Occipital lobe (tissue), 2 donors: ENCODE results near the gene BCAT1. TPM values are rescaled to one million over a fixed set of nuclear protein-coding genes. Genes with fewer than 3 reads are reported as not detected.
"Not testable (repeated sequence)": the region's sequence is repeated elsewhere in the genome, so short reads cannot be mapped to it uniquely, and the experiment has no call there.

Experiments used
- DNase-seq: peaks from one replicate; lab custom pipeline; 2025; lab: John Stamatoyannopoulos, UW
- total RNA-seq: library from RNA; depleted of rRNA; stranded (reverse); fragments of >200 nt; gene quantifications from one replicate; pipeline ENCODE4 v1.2.3, GENCODE V29; 2014

Gene BCAT1
- total RNA-seq, 1 donor from 2014 or later, result 45.2 TPM

DNA sequence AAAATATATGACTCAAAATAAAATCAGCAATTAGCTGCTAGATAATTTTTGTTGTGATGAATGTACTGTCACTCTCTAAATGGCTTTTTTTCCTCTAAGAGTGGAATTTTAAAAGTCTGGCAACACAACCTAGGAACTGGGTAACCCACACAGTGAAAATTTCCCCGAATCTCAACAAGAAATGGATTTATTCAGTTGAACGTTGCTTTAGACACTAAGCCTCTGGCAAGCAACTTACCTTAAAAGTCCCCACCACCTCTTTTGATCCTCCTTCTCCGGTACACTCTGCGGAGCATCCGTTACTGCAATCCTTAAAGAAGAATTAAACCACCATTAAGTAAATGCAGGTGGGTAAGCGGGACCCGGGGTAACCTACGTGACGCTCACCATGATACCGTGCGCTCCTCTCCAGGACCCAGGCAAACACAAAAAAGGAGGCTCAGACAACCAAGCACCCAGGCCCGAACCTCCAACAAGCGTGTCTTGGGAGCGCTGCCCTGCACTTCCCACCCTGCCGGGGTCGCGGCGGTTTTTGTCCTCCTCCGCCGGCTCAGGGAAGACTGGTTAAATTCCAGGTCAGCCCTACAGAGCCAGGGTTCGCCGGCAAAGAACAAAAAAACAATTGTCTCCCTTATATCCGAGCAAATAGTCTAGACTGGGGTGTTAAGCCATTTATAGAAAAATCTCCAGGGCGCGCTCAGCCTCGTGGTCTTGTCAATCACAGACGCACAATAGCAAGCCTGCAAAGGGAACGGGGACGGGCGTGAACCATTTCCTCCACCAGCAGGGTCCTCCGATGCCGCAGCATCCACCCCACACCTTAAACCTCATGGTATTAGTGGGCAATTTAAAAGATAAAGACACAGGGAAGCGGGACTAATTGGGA, 47.1 kb downstream of the BCAT1 start:
- DNase-seq, result peak; percentile 47

DNA sequence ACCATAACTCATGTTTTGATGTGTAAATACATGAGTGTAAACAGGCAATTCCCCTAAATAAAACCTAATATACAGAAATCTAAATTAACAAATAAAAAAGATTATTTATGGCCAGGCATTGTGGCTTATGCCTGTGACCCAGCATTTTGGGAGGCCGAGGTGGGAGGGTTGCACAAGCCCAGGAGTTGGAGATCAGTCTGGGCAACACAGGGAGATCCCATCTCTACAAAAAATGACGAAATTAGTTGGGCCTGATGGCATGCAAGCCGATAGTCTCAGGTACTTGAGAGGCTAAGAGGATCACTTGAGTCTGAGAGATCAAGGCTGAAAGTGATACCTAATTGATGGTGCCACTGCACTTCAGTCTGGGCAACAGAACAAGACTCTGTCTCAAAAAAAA, 48.7 kb downstream of the BCAT1 start:
- DNase-seq, result no peak

DNA sequence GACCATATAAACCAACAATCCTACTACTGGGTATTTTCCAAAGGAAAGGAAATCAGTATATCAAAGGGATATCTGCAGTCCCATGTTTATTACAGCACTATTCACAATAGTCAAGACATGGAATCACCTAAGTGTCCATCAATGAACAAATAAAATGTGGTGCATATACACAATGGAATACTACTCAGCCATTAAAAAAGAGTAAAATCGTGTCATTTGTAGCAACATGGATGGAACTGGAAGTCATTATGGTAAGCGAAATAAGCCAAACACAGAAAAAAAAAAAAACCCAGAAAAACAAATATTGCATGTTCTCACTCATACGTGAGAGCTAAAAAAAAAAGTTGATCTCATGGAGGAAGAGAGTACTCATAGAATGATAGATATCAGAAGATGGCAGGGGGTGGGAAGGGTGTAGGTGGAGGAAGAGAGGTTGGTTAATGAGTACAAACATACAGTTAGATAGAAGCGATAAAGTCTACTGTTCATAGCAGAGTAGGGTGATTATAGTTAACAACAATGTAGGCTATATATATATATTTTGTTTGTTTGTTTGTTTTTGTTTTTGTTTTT, 49.3 kb downstream of the BCAT1 start:
- DNase-seq, result no peak

DNA sequence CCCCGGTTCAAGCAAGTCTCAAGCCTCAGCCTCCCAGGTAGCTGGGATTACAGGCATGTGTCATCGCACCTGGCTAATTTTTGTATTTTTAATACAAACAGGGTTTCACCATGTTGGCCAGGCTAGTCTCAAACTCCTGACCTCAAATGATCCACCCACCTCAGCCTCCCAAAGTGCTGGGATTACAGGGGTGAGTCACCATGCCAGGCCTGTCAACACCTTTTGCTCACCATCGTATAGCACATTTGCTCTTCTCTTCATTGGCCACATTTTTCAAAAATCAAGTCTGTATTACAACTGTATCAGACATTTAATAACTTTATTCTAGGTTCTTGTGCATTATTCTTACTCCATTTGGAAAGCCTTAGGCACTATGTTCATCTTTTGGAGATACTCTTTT, 50.3 kb downstream of the BCAT1 start:
- no peak for DNase-seq

DNA sequence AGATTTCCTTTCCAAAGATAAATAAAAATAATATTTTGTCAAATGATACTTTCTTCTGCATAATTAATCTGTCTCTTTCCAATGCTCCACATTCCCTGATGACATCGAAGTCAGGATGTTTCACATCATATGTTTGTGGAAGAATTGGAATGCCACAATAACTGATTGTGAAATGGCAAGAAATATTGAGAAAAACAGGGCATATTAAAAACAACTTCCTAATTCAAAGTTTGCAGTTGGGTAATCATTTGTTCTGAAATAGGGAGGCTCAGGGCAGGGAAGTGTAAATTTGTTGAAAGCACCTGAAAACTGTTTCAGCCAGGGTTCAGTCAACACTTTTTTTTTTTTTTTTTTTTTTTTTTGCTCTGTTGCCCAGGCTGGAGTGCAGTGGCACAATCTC, 50.7 kb downstream of the BCAT1 start:
- no peak for DNase-seq

DNA sequence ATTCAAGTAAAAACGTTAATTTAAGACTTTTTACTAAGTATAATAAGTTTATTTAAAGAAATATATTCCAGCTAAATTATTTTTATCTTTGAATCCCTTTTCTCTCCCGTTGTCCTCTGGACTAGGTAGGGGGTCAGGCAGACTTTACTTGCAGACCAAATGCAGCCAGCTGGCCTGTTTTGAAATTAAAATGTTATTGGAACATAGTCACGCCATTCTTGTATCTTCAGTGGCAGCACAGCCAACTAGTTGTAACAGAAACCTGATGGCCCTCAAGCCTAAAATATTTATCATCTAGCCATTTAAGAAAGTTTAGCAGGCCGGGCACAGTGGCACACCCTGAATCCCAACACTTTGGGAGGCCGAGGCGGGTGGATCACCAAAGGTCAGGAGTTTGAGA, 52.7 kb downstream of the BCAT1 start:
- DNase-seq, result no peak

DNA sequence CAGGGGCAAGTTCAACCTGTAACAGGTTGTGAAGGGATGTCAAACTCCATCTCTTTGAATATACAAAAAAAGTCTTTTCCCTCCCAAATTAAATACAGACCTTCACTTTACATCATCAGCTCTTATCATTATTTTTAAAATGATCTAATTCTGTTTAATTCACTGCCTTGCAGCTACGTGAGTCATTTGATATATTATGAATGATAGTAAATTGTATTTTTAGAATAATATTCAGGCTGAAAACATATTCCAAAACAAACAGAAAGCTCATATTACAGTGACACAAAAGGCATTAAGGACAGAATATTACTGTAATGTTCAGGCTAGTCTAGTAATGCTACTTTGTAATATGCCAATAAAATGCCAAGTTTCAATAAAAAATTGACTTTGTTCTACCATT, 53.3 kb downstream of the BCAT1 start:
- DNase-seq, result no peak

DNA sequence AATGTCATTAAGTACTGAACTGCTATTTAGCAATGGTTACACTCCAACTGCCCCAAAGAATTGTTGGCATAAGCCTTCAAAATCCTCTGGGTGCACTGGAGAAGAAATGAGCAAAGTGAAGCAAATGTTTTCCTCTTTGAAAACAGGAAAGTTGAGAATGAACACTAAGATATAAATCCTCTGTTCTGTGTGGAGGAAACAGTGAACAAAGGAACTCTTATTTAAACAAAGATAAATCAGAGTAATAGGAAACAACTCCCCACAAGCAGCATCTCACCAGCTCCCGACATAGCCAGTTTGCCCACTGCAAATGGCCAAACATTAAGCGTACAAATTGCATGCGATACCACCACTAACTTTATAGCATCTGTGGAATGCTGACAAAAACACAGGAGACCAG, 54.0 kb downstream of the BCAT1 start:
- no peak for DNase-seq

DNA sequence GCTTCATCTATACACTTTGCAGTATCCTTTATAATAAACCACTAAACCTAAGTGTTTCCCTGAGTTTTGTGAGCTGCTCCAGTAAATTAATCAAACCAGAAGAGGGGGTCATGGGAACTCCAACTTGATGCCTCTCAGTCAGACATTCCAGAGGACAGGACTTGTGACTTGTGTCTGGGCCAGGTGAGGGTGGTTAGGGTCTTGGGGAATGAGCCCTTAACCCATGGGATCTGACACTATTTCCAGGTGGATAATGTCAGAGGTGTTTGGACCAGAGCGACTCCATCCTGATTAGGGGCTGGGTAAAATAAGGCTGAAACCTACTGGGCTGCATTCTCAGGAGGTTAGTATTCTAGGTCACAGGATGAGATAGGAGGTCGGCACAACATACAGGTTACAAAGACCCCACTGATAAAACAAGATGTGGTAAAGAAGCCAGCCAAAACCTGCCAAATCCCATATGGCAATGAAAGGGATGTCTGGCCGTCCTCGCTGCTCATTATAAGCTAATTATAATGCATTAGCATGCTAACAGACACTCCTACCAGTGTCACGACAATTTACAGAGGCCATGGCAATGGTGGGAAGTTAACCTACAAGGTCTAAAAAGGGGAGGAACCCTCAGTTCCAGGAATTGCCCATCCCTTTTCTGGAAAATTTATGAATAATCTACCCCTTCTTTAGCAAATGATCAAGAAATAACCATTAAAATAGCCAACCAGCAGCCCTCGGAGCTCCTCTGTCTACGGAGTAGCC, 58.7 kb downstream of the BCAT1 start:
- no peak for DNase-seq

DNA sequence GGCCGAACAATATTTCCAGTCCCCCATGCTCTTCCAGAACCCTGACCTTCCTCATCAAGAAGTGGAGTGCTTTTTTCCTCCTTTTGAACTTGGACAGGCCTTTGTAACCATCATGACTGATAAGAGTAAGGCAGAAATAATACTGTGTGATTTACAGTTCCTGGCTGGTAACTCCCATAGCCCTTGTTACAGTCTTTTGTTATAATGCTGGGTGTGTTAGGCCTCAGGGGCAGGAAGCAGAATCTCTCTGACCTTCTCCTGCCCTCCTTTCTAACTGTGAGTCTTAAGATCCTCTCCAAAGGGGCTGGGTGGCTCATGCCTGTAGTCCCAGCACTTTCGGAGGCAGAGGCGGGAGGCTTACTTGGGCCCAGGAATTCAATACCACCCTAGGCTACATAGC, 59.5 kb downstream of the BCAT1 start:
- no peak for DNase-seq

DNA sequence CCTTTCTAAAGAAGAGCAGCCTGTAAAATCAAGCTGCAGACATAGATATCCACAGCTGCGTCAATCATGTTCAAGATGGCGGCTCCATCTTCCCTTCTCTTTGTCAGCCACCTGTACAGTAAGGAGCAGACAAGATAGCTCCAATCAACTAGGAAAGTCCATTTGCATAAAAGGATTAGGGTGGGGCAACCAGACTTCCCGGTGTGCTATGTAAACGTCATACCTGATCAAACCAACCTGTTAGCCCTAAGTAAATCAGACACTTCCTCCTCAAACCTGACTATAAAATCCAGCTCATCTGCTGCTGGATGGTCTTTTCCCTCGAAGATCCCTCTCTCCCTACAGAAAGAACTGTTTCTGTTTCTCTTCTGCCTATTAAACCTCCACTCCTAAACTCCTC, 60.1 kb downstream of the BCAT1 start:
- DNase-seq, result no peak

DNA sequence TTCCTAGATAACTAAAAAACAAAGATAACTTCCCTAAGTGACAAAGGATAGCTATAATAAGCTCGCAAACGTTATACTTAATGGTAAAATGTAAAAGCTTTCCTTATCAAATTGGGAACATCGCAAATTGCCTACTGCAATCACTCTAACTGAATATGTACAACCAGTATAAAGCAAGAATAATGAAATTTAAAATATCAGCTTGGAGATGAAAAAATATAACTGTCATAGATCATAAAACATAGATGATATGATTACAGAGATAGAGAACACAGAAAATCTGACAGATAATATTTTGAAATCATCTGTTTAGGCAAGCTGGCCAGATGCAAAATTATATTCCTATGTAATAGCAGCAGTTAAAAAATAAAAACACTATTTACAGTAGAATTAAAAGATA, 64.0 kb downstream of the BCAT1 start:
- DNase-seq, result no peak

DNA sequence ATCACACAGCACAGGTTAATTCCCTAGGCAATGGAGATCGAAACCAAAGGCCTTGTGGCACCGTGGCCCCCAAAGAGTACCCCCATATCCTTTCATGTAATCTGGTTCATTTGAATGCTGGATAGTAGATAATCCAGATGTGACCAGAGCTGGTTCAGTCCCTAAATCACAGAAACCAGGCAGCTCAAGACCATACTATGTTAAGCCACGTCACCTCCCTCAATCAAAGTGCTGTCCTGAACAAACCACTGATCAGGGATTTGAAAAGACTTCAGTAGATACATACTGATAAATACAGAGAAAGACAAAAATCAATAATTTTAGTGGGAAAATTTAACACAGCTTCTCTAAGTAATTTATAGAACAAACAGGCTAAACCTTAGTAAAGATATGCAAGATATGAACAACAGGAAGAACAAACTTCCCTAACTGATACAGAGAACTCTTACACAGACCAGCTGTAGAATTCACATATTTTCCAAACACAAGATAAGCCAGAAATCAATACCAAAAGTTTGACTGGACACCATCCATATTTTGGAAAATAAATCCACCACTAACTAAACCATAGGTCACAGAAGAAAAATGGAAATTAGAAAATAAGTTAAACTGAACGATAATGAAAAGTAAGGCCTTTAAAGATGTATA, 67.1 kb downstream of the BCAT1 start:
- DNase-seq, result no peak

DNA sequence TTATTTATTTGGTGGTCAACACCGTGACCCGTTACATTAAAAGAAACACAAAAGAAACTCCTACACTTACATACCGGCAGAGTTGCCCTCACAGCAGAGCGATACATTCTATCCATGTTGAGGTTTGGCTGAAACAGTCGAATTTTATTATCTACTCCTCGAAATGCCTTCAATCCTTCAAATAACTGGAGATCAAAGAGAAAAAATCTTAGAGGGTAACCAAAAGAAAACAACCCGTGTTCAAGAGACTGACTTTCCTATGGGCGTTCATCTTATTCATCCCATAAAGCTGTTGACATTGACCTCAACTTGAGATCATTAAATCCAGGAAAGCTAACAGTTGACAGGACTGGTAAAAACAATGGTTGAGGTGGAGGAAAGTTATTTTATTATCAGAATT, 67.7 kb downstream of the BCAT1 start:
- no peak for DNase-seq

DNA sequence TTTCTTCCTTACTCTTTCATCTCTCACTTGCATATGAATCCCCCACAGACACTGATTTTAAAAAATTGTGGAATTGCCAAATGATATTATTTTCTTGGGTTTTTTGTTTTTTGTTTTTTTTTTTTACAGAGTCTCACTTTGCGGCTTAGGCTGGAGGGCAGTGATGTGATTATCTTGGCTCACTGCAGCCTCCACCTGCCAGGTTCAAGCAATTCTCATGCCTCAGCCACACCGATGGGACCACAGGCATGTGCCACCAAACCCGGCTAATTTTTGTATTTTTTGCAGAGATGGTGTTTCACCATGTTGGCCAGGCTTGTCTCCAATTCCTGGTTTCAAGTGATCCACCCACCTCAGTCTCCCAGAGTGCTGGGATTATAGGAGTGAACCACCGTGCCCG, 68.2 kb downstream of the BCAT1 start:
- DNase-seq, result no peak

DNA sequence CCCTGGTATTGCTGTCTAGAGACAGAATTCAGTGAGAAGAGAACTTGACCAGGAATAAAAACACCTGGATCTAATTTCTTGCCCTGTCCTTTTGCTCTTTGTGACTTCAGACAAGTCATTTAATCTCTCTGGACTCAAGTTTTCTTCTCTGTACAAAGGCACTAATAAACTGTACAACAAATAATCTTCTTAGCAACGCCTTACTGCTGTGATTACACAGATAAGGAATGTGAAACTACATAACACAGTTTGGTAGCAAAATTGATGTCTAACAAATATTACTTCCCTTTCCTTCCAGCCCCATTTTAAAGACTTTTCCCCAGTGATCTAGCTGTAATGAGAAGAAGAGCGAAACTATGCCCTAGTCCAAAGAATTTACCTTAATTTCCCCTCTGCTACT, 69.3 kb downstream of the BCAT1 start:
- DNase-seq, result no peak

DNA sequence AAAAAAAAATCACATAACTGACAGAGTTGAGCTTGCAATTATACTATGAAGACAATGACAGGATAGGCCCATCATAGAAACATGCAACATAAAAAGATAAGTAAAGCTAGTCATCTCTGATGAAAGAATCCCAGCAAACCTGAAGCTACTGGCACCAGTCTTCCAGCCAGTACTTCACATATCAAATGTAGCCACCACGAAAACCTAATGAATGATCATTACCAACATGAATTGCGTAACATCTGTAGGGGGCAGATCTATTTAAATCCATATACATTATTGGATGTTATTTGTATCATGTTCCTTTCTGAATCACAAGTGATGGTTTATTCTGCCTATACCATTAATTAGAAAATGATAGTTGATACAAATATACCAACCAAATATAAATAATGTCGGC, 73.9 kb downstream of the BCAT1 start:
- no peak for DNase-seq

DNA sequence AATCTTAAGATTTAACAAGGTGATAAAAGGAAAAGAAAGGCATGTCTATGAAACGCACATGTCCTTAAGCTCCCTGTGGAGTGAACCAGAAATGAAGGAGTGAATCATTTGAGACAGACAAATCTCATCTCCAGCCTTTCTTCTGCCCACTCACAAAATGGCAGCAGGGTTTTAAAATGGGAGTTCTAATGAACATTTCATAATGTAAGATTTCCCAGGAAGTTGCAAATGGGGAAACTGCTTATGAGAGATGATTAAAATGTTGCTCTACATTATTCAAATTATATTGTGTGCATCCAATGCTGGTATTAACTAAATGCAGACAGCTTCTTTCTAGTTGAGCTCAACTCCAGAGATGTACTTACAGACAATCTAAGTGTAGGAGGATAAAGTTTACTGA, 76.7 kb downstream of the BCAT1 start:
- DNase-seq, result no peak

DNA sequence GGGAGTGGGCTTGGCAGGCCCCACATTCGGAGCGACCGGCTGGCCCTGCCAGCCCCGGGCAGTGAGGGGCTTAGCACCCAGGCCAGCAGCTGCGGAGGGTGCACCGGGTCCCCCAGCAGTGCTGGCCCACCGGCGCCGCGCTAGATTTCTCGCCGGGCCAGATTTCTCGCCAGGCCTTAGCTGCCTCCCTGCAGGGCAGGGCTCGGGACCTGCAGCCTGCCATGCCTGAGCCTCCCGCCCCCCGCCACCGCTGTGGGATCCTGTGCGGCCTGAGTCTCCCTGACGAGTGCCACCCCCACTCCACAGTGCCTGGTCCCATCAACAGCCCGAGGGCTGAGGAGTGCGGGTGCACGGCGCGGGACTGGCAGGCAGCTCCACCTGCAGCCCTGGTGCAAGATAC, 82.8 kb downstream of the BCAT1 start:
- DNase-seq, result not testable (repeated sequence)

DNA sequence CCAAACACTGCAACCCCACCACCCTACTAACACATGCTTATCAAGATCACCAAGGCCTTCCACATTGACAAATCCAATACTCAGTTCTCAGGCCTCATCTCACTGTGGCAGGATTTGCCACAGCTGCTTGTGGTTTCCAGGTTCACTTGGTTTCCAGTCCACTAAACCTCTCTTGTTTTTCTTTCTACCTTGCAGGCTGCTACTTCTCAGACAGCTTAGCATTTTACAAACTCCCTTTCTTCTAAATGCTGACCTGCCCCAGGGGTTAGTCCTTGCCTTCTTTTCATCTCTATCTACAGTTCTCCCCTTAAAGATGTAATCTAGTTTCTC, 84.1 kb downstream of the BCAT1 start:
- no peak for DNase-seq

DNA sequence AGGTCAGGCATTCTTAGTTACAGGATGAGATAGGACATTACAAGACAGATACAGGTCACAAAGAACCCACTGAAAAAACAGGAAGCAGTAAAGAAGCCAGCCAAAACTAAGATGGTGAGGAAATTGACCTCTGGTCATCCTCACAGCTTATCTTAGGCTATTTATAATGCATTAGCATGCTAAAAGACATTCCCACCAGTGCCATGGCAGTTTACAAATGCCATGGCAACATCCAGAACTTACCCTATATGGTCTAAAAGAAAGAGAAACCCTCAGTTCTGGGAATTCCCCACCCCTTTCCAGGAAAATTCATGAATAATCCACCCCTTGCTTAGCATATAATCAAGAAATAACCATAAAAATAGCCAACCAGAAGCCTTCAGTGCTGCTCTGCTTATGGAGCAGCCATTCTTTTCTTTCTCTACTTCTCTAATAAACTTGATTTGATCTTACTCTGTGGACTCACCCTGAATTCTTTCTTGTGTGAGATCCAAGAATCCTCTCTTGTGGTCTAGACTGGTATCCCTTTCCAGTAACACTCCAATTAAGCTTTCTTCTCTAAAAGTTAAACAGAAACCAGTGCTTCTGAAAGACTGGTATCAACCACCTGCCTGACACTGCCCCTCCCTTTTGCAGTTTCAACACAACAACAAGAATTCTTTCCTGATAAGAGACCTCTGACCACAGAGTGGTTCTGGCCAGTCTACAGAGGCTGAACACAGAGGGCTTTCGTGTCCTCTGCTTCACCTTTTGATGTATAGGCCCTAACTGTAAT, 86.9 kb downstream of the BCAT1 start:
- no peak for DNase-seq

DNA sequence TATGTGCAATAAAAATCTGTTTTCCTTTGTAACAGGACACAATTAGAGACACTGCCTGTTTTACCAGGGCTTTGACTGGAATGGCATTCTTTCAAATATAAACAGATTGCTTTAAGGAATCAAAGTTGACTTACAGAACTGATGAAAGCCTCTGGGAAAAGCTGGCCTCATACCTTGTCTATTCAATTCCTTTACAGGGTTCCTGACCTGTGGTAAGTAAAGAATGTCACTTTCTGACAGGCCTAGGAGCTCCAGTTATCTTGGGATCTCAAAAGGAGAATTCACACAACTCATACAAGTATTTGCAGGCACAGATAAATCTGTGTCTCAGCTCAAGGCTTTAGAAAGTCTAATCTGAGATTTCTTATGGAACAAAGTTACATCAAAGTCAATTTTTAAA, 88.4 kb downstream of the BCAT1 start:
- DNase-seq, result no peak
